HG03064 (cell line): ENCODE measurements around the gene RUNX2.
"Not testable (repeated sequence)": the region's sequence is repeated elsewhere in the genome, so short reads cannot be mapped to it uniquely, and the experiment has no call there.

Experiments
- ATAC-seq: cut with Tn5 transposase; IDR thresholded peaks from one replicate; pipeline ENCODE4 v1.9.1; 2021; ENCODE audit warnings: low read depth; ENCODE audit not compliant: unreplicated experiment

Gene RUNX2

GRCh38 chr6:45327956-45328522 lies at the start of gene RUNX2:
RUNX2 (plus strand) TSS chr6:45328330; CDS start chr6:45328727, 397 bp downstream.
- no peak for ATAC-seq

- no peak for ATAC-seq
Measured at GRCh38 chr6:45278367-45278766, 49.8 kb upstream of the RUNX2 start.

GRCh38 chr6:45286707-45287106 lies 41.4 kb upstream of the RUNX2 start:
- ATAC-seq: not testable (repeated sequence)

- ATAC-seq: no peak
Measured at GRCh38 chr6:45289751-45290514, 38.2 kb upstream of the RUNX2 start.

GRCh38 chr6:45293306-45293705 lies 34.8 kb upstream of the RUNX2 start:
- no peak for ATAC-seq

GRCh38 chr6:45294065-45294701 lies 33.9 kb upstream of the RUNX2 start:
- ATAC-seq: not testable (repeated sequence)

- ATAC-seq: no peak
Measured at GRCh38 chr6:45297320-45297719, 30.8 kb upstream of the RUNX2 start.

- no peak for ATAC-seq
Measured at GRCh38 chr6:45299096-45299581, 29.0 kb upstream of the RUNX2 start.

- no peak for ATAC-seq
Measured at GRCh38 chr6:45300736-45301135, 27.4 kb upstream of the RUNX2 start.

GRCh38 chr6:45301348-45302142 lies 26.6 kb upstream of the RUNX2 start:
- no peak for ATAC-seq

GRCh38 chr6:45302832-45303231 lies 25.3 kb upstream of the RUNX2 start:
- ATAC-seq: no peak

GRCh38 chr6:45305546-45305945 lies 22.6 kb upstream of the RUNX2 start:
- ATAC-seq: no peak

GRCh38 chr6:45310118-45310788 lies 17.9 kb upstream of the RUNX2 start:
- no peak for ATAC-seq

- ATAC-seq: no peak
Measured at GRCh38 chr6:45314146-45314545, 14.0 kb upstream of the RUNX2 start.

- no peak for ATAC-seq
Measured at GRCh38 chr6:45320349-45320748, 7.8 kb upstream of the RUNX2 start.

GRCh38 chr6:45323656-45324224 lies 4.4 kb upstream of the RUNX2 start:
- no peak for ATAC-seq

- no peak for ATAC-seq
Measured at GRCh38 chr6:45326698-45327417, 1.3 kb upstream of the RUNX2 start.

- no peak for ATAC-seq
Measured at GRCh38 chr6:45328523-45328922, 393 bp downstream of the RUNX2 start.

GRCh38 chr6:45344900-45345299 lies 16.8 kb downstream of the RUNX2 start:
- no peak for ATAC-seq
